Right atrium auricular region (tissue), 2 donors: Measurements from ENCODE around the gene ADIPOQ. TPM values are rescaled to one million over a fixed set of nuclear protein-coding genes. Genes with fewer than 3 reads are reported as not detected.

Source experiments
- DNase-seq: peaks from one replicate; pipeline ENCODE4 v3.0.0-alpha.2; 2019; ENCODE audit warnings: low spot score
- H3K27ac ChIP-seq, 2 donors: fragments of 200-600 bp; sonication (generic); 1 replicate in 1 of 2; 2 replicates in 1 of 2; pipeline ENCODE4 v1.5.1; 2016 to 2019
- H3K27me3 ChIP-seq, 2 donors: fragments of 200-600 bp; sonication (generic); one replicate each; pipeline versions ENCODE4 v1.5.1 to v1.6.0; 2017 to 2019
- H3K36me3 ChIP-seq: fragments of 200-600 bp; sonication (generic); one replicate; pipeline ENCODE4 v1.5.1; 2016
- H3K4me1 ChIP-seq, 2 donors: fragments of 200-600 bp; sonication (generic); one replicate each; pipeline versions ENCODE4 v1.5.1 to v1.6.0; 2017 to 2019
- H3K4me3 ChIP-seq, 2 donors: fragments of 200-600 bp; sonication (generic); 1 replicate in 1 of 2; 2 replicates in 1 of 2; pipeline ENCODE4 v1.5.1; 2017 to 2019; ENCODE audit warnings: mild to moderate bottlenecking in 1 of 2, moderate library complexity in 1 of 2
- H3K9me3 ChIP-seq, 2 donors: fragments of 200-600 bp; sonication (generic); one replicate each; pipeline ENCODE4 v1.5.1; 2019
- total RNA-seq, 2 donors: library from RNA; depleted of rRNA; stranded (reverse); fragments of >200 nt; gene quantifications; one replicate each; pipeline ENCODE4 v1.1.0, GENCODE V29; 2016
- TF ChIP-seq, protein P1 (sequence below), 2 donors: fragments of 200-600 bp; sonication (generic); IDR thresholded peaks; one replicate each; pipeline ENCODE4 v1.5.1; 2019; ENCODE audit warnings: antibody characterized with exemption in 2 of 2

ADIPOQ gene
- total RNA-seq, 2 donors from 2014 or later = 2.4 to 19.1 TPM

DNA sequence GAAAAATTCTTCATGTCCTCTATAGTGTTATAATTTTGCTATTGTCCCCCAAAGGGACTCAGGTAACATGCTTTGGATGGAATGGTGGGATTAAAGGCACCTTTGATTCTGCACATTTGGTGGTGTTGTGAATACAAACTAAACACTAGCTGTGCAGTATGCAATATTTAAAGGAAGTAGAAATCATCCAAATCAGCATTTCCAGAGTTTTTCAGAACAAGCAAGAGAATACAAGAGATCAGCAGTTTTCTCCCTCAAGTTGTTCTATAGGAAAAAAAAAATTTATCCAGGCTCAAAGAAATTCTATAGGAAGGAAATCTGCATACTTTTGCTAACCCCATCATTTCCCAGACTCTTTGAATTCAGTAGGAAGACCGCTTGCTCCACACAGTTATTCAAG lies 10.2 kb upstream of the ADIPOQ start:
- Histone ChIP-seq H3K4me3 (no peak overlapping the region), H3K27me3 (peaks cover 6 to 12% of the 10 kb centered on the region in 2 donors), H3K36me3 (no peaks in the 10 kb centered on the region), H3K4me1 (peaks cover 0 to 5% of the 10 kb centered on the region in 2 donors), H3K27ac (no peak overlapping the region), H3K9me3 (no peaks in the 10 kb centered on the region)
- no peak for DNase-seq
- TF ChIP-seq, protein P1, sequence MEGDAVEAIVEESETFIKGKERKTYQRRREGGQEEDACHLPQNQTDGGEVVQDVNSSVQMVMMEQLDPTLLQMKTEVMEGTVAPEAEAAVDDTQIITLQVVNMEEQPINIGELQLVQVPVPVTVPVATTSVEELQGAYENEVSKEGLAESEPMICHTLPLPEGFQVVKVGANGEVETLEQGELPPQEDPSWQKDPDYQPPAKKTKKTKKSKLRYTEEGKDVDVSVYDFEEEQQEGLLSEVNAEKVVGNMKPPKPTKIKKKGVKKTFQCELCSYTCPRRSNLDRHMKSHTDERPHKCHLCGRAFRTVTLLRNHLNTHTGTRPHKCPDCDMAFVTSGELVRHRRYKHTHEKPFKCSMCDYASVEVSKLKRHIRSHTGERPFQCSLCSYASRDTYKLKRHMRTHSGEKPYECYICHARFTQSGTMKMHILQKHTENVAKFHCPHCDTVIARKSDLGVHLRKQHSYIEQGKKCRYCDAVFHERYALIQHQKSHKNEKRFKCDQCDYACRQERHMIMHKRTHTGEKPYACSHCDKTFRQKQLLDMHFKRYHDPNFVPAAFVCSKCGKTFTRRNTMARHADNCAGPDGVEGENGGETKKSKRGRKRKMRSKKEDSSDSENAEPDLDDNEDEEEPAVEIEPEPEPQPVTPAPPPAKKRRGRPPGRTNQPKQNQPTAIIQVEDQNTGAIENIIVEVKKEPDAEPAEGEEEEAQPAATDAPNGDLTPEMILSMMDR (IDR thresholded peaks at IDR 0.05) = no peak

DNA sequence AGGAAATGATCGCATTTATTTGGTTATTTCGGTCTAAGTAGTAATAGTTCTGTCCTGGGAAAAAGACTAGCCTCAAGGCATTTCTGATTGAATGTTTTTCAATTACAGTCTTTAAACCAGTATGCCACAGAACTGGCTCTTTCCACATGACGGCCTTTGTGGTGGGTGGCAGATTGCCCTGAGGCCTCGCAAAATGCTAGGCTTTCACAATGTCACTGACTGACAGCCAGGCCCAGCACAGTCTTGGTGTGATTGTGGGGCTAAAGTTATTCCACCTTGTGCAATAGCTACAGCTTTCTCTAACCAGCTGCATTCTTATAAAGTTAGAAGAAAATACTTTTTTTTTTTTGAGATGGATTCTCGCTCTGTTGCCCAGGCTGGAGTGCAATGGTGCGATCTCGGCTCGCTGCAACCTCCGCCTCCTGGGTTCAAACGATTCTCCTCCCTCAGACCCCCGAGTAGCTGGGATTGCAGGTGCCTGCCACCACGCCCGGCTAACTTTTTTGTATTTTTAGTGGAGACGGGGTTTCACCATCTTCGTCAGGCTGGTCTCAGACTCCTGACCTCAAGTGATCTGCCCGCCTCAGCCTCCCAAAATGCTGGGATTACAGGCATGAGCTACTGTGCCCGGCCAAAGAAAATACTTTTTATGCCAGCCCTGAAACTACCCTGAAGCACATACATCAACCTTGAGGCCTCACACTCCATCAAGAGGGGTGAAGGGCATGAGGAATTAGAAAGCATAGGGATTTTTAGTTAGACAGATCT lies 2.5 kb upstream of the ADIPOQ start:
- Histone ChIP-seq H3K27me3 (no peaks in the 10 kb centered on the region), H3K4me3 (no peak overlapping the region), H3K27ac (no peak overlapping the region), H3K9me3 (no peaks in the 10 kb centered on the region), H3K36me3 (no peaks in the 10 kb centered on the region), H3K4me1 (no peaks in the 10 kb centered on the region)
- peak; percentile 26 for DNase-seq
- TF ChIP-seq, protein P1 (IDR thresholded peaks at IDR 0.05) = no peak

DNA sequence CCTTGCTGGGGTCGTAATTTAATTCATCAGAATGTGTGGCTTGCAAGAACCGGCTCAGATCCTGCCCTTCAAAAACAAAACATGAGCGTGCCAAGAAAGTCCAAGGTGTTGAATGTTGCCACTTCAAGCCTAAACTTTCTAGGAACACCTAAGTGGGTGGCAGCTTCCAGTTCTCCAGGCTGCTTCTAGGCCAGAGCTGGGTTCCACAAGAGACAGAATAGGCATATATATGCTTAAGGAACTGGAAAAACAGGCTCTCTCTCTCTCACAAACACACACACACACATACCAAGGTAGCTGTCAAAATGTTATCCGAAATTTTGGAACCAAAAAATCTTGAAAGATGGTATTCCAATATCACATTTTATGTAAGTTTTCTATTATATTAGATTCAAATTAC lies 890 bp upstream of the ADIPOQ start:
- Histone ChIP-seq H3K27ac (no peak overlapping the region), H3K4me1 (no peaks in the 10 kb centered on the region), H3K27me3 (no peaks in the 10 kb centered on the region), H3K4me3 (no peak overlapping the region), H3K36me3 (no peaks in the 10 kb centered on the region), H3K9me3 (no peaks in the 10 kb centered on the region)
- TF ChIP-seq, protein P1 (IDR thresholded peaks at IDR 0.05) = no peak
- DNase-seq = peak; percentile 23

DNA sequence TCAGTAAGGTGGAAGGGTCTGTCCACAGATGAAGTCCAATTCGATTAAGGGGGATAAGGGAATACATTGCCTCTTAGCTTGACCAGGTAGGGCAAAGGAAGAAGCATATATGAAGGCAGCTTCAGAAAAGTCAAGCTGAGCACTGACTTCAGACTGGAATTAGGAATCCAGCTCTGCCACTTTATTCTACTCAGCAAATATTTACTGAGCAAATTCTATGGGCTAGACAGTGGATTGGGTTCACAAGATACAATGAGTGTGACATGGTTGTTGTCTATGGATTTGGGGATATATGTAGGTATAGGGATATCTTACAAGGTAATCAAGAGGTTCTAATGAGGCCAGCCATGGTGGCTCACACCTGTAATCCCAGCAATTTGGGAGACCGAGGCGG lies 526 bp downstream of the ADIPOQ start:
- Histone ChIP-seq H3K36me3 (no peaks in the 10 kb centered on the region), H3K4me3 (no peak overlapping the region), H3K27ac (no peak overlapping the region), H3K27me3 (no peaks in the 10 kb centered on the region), H3K9me3 (no peaks in the 10 kb centered on the region), H3K4me1 (no peaks in the 10 kb centered on the region)
- no peak for DNase-seq
- TF ChIP-seq, protein P1 (IDR thresholded peaks at IDR 0.05) = no peak

DNA sequence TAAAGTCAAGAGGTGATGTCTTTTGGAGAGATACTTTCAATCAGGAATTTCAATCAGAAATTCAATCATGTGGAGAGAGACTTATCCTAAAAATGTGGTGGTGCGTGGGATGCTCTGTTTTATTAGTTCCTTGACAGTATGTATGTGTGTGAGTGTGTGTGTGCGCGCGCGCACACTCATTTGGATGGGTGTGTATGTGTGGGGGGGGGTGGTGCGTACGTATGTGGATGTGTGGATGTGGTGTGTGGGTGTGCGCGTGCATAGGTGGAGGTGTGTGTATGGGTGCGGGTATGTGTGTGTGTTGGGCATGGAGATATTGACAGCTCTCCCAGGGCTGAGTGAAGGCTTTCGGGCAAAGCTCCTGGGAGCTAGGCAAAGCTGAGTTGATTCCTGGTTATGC lies 2.4 kb downstream of the ADIPOQ start:
- TF ChIP-seq, protein P1 (IDR thresholded peaks at IDR 0.05) = no peak
- Histone ChIP-seq H3K4me3 (no peak overlapping the region), H3K36me3 (no peaks in the 10 kb centered on the region), H3K4me1 (no peaks in the 10 kb centered on the region), H3K27me3 (no peaks in the 10 kb centered on the region), H3K27ac (no peak overlapping the region), H3K9me3 (no peaks in the 10 kb centered on the region)
- no peak for DNase-seq

DNA sequence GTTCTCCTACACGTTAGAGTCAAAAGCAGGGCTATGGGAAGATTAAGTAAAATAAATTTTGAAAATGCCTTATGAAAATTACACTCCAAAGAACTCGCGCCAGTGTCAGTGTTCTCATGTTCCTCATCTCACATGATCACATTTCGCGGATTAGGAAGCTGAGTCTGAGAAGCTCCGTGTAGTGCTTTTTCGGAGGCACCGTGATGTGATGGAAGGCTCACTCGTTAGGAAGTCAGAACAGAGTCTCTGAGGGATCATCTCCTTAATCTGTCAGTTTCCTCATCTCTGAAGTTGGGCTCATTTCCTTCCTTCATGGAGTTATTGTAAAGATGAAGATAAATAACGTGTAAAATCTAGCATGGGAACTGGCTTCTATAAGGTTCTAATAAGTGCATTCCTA lies 3.2 kb downstream of the ADIPOQ start:
- no peak for DNase-seq
- Histone ChIP-seq H3K27ac (no peak overlapping the region), H3K4me1 (no peaks in the 10 kb centered on the region), H3K27me3 (no peaks in the 10 kb centered on the region), H3K36me3 (no peaks in the 10 kb centered on the region), H3K4me3 (no peak overlapping the region), H3K9me3 (no peaks in the 10 kb centered on the region)
- TF ChIP-seq, protein P1 (IDR thresholded peaks at IDR 0.05) = no peak
